A549 (cell line): Measurements from ENCODE around the gene GRHL1.

Source experiments
- CTCF ChIP-seq: fragments of >200 bp; sonication (Bioruptor Twin); formaldehyde crosslinking; IDR thresholded peaks from 3 replicates; pipeline ENCODE4 v1.5.1; 2016
- POLR2AphosphoS2 ChIP-seq: conservative IDR thresholded peaks from 2 replicates; pipeline ENCODE4 v1.6.1; 2012; ENCODE audit warnings: low read length, improper control_type of control experiment, inconsistent platforms

- TF ChIP-seq POLR2AphosphoS2 (no peak), CTCF (no peak)
Observed at GRCh38 chr2:9949239-9949991, 2.1 kb upstream of the GRHL1 start.
